GM12801 (cell line): Measurements from ENCODE around the gene OR6K6.

Experiments
- TF ChIP-seq, protein P1 (sequence below): IDR thresholded peaks from one replicate; pipeline ENCODE4 v1.5.1; 2011; ENCODE audit warnings: control low read depth; ENCODE audit not compliant: insufficient read length; ENCODE audit errors: extremely low read depth

The OR6K6 gene

DNA sequence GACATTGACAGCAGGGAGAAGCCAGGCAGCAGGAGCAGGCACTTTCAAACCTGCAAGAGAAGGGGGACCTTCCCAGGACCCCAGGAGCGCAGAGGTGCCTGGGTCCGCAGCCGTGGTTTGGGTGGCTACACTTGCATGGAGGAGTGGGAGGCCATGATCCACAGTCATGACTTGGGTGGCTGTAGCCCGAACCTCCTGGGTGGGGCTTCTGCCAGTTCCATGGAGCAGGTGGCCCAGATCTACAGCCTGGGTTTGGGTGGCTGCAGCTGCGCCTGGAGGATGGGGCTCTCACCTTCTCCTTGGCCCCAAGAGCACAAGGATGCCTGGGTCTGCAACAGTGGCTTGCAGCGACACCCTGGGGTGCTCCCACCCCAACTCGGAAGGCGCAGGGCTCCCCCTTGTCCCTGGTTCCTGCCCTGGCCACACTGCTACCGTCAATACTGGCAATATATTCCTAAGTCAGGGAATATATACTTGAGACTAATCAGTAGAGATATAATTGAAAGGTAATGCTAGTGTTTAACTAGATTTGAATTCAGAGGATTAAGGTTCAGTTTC lies 2.3 kb upstream of the OR6K6 start:
- TF ChIP-seq, protein P1, sequence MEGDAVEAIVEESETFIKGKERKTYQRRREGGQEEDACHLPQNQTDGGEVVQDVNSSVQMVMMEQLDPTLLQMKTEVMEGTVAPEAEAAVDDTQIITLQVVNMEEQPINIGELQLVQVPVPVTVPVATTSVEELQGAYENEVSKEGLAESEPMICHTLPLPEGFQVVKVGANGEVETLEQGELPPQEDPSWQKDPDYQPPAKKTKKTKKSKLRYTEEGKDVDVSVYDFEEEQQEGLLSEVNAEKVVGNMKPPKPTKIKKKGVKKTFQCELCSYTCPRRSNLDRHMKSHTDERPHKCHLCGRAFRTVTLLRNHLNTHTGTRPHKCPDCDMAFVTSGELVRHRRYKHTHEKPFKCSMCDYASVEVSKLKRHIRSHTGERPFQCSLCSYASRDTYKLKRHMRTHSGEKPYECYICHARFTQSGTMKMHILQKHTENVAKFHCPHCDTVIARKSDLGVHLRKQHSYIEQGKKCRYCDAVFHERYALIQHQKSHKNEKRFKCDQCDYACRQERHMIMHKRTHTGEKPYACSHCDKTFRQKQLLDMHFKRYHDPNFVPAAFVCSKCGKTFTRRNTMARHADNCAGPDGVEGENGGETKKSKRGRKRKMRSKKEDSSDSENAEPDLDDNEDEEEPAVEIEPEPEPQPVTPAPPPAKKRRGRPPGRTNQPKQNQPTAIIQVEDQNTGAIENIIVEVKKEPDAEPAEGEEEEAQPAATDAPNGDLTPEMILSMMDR: no peak

DNA sequence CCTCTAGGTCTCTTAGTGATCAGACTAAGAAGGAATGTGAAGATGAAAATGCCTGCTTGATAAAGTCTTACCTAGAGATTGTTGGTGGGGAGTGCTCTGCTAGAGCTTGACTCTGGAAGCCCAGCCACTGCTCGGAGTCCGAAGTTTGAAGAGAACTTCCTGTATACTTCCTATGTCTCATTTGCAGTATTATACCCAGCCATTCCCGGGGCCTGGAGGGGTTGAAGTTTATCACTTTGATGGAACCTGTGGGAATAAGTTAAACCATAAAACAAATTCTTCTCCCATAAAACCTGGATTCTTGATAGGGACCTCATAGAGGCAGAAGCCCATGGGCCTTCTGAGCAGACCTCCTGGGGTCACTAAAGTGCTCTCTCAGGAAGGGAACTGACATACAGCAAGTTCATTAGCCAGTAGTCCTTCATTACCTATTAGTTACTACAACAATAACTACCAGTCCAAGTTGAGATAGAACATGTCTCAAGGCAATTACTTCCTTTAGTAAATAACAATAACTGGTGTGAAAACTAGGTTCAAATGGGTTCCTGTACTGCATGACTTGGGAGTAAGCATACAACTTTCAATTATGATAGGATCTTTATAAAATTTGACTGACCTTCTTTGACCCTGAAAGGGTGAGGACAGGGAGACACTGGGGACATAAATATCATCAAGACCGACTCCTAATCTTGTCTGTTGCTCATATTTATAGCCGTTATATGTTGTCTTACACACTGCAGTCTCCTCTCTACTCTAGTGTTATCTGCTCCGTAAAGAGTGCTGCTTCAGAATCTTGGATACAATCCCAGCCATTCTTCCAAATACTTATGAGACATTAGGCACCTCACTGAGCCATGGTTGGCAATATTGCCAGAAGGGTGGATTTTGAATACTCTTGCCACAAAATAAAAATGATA lies 17.7 kb downstream of the OR6K6 start, which contains the start of gene OR6N1:
TSS of gene OR6N1 (minus strand) at position 246 of the 917 bp plus-strand sequence. CDS start 5,513 bp downstream, outside the sequence.
- TF ChIP-seq, protein P1: no peak

DNA sequence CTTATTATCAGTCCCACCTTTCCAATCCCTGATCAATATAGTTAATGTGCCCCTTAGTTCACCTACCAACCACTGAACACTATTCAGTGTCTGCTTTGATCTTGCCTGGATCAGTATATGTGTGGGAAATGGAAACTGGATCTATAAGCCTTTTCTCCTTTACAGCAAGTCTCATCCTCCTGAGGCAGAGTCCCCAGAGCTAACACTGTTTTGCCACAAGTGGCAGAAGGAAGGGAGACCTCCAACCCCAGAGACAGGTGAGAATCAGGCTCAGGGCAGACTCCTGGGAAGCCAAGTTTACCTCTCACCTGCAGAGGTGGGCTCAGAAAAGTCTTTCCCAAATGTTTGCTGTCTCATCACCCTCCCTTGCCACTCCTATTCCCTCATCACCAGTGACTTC lies 26.6 kb downstream of the OR6K6 start, which contains the start of gene OR6N2:
TSS of gene OR6N2 (minus strand) at position 101 of the 400 bp plus-strand sequence. CDS start 3,569 bp downstream, outside the sequence.
- TF ChIP-seq, protein P1: no peak

DNA sequence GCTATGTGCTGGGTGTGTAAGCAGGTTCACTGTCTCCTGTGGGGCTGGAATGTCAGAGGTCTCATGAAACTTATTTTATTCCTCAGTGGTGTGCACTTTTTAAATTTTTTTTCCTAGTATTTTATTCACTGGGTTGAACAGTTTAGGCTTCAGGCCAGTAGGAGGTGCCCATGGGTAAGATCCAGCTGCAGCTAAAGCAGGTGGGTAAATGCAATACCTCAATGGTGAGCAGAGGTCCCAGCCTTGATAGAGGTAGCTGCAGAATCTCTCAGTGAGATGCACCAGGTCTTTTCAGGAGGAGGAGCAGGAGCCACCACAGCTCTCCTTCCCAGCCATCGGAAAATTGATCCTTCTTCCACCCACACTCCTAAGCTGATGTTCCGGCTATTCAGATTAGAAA lies 39.1 kb downstream of the OR6K6 start:
- TF ChIP-seq, protein P1: no peak

DNA sequence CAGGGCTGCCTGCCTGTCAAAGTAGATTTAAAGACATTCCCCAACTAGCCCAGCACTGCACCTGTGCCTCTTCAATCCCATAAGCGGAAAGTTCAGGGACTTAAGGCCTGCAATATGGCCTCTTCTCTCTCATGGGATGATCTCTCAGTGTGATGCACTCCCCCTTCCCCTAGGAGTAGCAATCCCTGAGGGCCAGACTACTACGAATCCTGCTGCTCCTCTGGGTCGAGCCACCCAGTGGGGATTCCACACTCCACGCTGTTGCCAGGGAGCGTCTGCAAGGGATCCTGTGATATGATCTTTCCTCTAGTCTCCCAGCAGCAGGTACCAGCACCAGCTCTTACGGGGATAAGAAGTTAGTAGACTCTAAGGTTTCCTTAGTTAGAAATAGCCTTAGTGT lies 39.7 kb downstream of the OR6K6 start:
- TF ChIP-seq, protein P1: no peak

DNA sequence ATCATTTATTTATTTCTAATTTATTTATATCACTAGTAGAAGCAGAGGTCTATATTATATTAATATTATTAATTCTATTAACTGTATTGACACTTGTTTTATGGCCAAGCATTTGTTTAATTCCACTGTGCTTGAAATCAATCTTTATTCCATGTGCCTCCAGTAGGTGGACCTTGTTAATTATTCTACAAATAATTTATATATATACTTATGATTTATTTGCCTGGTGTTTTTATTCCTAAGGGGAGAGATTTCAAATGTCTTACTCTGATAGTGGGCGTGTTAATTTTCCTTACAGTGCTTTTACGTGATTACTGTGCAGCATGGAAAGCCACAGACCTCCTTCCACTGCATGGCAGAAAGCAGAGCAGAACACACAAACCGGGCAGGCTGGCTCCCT lies 44.0 kb downstream of the OR6K6 start:
- TF ChIP-seq, protein P1: no peak

DNA sequence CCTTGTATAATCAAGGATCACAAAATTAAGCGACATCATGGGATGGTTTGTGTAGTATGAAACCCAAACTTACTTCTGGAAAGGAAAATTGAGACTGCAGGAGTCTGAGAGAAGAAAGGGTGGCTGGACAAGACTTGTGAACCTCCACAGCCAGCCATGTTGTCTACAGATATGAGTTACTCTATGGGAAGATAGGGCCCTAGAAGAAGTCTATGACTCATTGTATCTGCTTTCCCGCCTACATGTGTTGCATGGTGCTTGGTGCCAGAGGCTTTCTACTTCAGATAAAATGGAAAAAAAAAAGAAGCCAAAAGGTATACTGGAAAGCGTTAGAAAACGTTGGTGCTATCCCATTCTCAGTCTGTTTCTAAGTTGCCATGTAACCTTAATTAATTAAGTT lies 45.2 kb downstream of the OR6K6 start:
- TF ChIP-seq, protein P1: no peak
